Esophagus squamous epithelium (tissue), 4 donors: ENCODE measurements around the gene ZNF132.

Experiments used
- CTCF ChIP-seq, 6 experiments: fragments of 450-650 bp in 4 of 6; fragments of 200-600 bp in 2 of 6; sonication (generic) in 2 of 6; IDR thresholded peaks; one replicate each; pipeline ENCODE4 v1.5.1; 2016 to 2019; ENCODE audit warnings: antibody characterized with exemption in 6 of 6, mild to moderate bottlenecking in 4 of 6, moderate library complexity in 4 of 6
- POLR2A ChIP-seq, 4 donors: fragments of 450-650 bp; IDR thresholded peaks; one replicate each; pipeline ENCODE4 v1.6.1; 2017; ENCODE audit warnings: antibody characterized with exemption in 4 of 4, mild to moderate bottlenecking in 4 of 4, moderate library complexity in 3 of 4

- TF ChIP-seq POLR2A (IDR thresholded peaks at IDR 0.05) (no peak), CTCF (IDR thresholded peaks at IDR 0.05) (no peak)
These were observed 34.5 kb upstream of the ZNF132 start for GRCh38 chr19:58474291-58474996.
